GM21447 (cell line): ENCODE measurements around the gene PDE4D.
"Not testable (repeated sequence)": the region's sequence is repeated elsewhere in the genome, so short reads cannot be mapped to it uniquely, and the experiment has no call there.

ENCODE experiments used
- ATAC-seq: cut with Tn5 transposase; IDR thresholded peaks from one replicate; pipeline ENCODE4 v1.9.1; 2021; ENCODE audit not compliant: unreplicated experiment

PDE4D gene

GRCh38 chr5:59445741-59446140 lies 447.8 kb downstream of the PDE4D start:
- no peak for ATAC-seq

DNA sequence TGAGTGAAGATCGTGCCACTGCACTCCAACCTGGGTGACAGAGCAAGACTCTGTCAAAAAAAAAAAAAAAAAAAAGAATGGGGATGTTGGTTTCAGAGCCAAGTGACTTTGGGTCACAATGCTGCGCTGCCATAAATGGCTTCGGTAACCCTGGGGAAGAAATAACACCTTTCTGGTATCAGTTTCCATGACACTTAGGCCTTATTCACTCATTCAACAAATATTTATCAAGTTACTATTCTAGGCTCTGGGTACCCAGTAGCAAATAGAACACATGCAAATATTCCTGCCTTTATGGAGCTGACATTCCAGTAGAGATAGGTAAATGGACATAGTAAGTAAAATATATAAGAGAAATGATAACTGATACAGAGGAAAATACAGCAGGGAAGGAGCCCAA lies 454.2 kb downstream of the PDE4D start:
- no peak for ATAC-seq

GRCh38 chr5:59437176-59437575 lies 456.4 kb downstream of the PDE4D start:
- no peak for ATAC-seq

DNA sequence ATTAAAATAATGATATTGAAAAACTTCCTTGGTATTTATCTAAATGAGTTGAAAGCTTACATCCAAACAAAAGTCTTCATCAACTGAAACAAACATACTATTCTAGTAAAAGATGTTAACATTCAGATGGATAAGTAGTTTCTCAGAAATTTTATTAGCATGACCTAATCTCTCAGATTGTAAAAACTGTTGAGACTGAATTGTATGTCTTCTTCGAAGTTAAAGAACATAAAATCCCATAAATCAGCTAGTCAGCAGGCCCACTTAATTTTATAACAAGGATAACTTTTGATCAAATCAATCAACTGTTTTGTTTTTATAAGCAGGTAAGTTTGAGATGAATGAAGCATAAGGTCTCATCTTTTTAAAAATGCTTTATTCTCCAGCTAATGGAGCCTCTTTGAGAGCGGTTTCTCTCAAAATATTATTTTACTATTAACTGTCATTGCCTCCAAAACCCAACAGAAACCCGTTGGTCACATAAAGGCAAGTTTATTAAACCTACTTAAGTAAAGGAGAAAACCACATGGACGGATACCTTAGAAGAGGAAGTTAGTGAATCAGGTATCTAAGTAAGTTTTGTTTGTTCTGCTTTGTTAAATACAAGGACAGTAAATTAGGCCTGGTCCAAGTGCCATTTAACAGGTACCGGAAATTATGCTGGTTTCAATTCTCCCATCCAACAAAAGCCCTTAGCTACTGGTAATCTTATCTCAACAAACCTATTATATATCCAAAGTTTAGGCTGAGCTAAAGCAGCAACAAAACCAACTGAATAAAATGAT lies 457.0 kb downstream of the PDE4D start:
- ATAC-seq, result no peak

GRCh38 chr5:59433174-59433573 lies 460.4 kb downstream of the PDE4D start:
- ATAC-seq, result no peak

DNA sequence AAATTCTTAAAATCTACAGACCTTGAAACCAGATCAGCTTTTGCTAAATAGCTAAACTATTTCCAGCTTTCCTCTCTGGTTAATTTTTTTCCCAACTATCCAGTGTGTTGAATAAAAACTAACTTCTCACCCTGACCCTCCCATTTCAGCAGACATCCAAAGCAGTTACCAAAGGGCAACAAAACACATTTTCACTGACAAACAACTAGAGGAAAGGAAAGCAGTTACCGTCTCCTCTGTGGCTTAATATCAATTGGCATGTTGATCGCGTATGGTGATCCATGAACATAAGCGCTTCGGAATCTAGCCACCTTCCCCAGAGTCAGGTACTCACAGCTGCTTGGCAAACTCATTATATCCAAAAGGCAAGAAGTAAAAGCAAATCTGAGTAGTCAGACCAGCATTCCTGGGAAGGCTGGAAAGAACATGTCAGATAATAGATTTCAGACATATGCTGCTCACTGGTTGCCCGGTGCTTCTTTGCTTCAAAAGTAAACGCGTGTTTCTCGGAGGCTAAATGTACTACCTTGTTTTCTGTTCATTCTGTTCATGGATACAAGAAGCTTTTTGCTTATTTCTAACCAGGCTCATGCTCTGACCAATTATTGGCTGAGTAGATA lies 463.4 kb downstream of the PDE4D start:
- ATAC-seq, result no peak

- ATAC-seq, result no peak
Measured at GRCh38 chr5:59428391-59428790, 465.1 kb downstream of the PDE4D start.

GRCh38 chr5:59424515-59424914 lies 469.0 kb downstream of the PDE4D start:
- ATAC-seq, result no peak

DNA sequence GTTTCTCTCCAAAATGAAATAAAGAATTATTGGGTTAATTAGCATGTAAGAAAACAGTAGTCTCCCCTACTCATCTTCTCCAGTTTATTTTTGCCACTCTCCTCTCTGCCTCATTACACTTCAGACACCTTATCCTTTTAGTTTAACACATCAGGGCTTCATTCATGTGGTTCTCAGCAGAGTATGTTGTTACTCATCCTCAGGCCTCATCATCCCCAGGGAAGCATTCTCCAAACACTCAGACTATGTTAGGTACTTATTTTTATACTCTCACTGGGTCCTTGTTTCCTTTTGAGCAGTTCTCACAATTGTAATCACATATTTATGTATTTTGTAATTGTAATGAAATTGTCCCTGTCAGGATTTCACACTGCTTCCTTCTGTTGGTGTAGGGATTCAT lies 470.5 kb downstream of the PDE4D start:
- no peak for ATAC-seq

DNA sequence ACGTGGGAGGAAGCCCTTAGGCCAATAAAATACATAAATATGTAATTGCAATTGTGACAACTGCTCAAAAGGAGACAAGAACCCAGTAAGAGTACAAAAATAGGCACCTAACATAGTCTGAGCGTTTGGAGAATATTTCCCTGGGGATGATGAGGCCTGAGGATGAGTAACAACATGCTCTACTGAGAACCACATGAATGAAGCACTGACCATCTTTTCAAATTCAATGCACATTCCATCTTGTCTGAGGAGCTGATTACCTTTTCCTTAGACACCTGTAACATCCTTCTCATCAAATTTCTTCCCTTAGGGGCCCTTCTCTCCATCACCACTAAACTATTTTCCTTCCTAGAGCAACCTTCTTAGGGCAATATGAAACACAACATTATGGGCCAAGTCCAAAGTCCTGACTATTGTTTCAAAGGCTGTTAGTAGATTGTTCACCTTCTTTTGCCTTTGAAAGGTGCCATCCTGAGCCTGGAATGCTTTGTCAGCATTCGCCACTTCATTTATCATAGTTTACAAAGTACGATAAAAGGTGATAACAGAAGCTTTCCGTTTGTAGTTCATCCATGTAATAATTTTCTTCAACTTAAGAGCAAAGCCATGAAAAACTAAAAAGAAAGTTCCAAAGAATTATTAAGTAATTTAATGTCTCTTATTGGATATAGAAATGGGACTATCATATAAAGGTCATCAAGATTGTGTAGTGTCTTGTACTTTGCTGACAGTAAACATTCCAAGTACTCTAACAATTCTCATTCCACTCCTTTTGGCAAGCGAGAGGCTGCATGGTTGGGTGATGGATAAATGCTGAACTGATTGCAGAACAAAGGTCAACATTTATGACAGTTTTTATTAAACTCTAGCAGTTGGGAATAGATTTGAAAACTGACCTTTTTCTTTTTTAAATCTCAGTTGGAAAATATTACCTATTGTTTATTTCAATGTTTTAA lies 471.3 kb downstream of the PDE4D start:
- no peak for ATAC-seq

GRCh38 chr5:59420596-59420995 lies 472.9 kb downstream of the PDE4D start:
- ATAC-seq, result no peak

GRCh38 chr5:59418808-59419207 lies 474.7 kb downstream of the PDE4D start:
- ATAC-seq, result no peak

DNA sequence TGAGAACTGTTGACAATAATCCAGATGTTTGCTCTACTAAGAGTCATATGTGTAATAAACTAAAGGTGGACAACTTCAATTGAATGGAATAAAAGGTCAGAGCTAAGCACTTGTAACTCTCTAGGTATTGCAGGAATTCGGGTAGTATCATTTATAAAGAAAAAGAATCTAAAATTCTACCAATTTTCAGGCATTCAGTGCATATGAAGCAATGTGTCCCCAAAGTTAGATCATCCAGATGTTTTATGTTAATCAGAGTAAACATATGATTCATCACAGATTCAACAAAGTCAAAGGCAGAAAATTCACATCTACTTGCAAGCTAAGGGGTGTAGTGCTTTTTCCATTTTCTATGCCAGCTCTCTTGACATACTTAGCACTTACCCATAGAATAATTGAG lies 477.1 kb downstream of the PDE4D start:
- ATAC-seq, result no peak

GRCh38 chr5:59416026-59416425 lies 477.5 kb downstream of the PDE4D start:
- ATAC-seq, result no peak

DNA sequence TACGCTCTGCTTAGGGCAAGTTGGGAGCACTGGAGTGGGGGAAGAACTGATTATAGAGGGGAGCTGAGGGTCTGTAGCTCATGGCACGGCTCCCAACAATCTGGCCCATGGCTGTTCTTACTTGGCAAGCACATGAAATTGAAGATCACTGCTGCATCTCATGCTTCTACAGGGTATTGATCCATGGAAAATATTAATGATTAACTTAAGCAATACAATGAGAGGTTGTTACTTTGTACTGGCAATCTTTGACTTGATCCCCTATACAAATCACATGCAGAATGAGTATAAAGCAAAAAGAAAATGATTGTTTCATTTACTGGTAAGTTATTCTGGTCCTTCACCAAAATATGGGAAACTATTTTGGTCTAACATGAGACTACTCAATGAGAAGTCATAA lies 481.1 kb downstream of the PDE4D start:
- no peak for ATAC-seq

GRCh38 chr5:59408997-59409396 lies 484.5 kb downstream of the PDE4D start:
- not testable (repeated sequence) for ATAC-seq

- no peak for ATAC-seq
Measured at GRCh38 chr5:59407967-59408366, 485.6 kb downstream of the PDE4D start.

DNA sequence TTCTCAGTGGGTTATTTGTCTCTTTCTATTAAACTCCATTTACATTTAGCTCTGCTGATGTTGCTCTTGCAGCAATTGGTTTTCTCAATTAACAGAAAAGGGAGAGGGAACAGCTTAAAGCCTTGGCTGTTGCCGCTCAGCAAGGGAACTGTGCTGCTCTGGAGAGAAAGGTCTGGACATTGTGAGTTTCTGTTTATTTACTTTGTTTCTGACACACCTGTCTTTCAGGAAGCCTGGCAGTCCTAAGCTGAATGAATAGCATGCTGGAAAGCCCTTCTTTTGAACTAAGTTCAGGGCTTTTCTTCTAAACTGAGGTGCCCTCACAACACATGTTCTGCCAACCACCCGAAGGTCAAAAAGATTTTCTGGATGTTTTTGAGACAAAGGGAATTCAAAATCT lies 491.9 kb downstream of the PDE4D start:
- no peak for ATAC-seq

GRCh38 chr5:59394956-59395355 lies 498.6 kb downstream of the PDE4D start:
- ATAC-seq, result not testable (repeated sequence)

- ATAC-seq, result no peak
Measured at GRCh38 chr5:59393585-59394420, 499.7 kb downstream of the PDE4D start.

GRCh38 chr5:59391576-59391975 lies 501.9 kb downstream of the PDE4D start:
- no peak for ATAC-seq
